ENCODE data around the gene ZBTB14. TPM values are rescaled to one million over a fixed set of nuclear protein-coding genes. Genes with fewer than 3 reads are reported as not detected.

The ZBTB14 gene
- total RNA-seq, 2 experiments from 2014 or later: 28.1 to 33.9 TPM

DNA sequence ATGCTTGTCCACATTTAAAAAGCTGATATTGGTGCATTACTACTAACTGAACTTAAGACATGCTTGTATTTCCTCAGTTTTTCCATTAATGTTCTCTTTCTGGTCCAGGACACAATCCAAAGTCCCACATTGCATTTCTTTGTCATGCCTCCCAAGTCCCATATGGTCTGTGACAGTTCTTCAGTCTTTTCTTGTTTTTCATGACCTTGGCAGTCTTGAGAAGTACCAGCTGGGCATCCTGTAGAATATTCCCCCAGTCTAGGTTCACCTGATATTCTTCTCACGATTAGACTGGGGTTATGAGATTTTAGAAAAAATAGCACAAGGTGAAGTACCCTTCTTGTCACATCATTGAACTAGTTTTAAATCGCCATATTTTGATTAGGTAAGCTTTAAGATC lies 10.3 kb upstream of the ZBTB14 start:
- no peaks in the 10 kb centered on the region for H3K9me3 ChIP-seq (ENCODE audit: low read length)
- CTCF ChIA-PET (ENCODE audit: unreplicated experiment): no interaction called here
- H3K4me3 ChIP-seq (ENCODE audit: low read depth, low read length, poor library complexity, severe bottlenecking): no peak overlapping the region
- no peak overlapping the region for H2AFZ ChIP-seq (ENCODE audit: low read length)
- no peak overlapping the region for H3K4me2 ChIP-seq (ENCODE audit: low read length)
- POLR2A ChIA-PET: interaction anchor here (0.9 to 2.9 kb wide), 5 partner anchors 9 to 68 kb away, joined by 3 to 9 read pairs (median 4); partner anchors contain the start of gene ZBTB14
- H3K79me2 ChIP-seq (ENCODE audit: insufficient read depth, low read depth, low read length): no peaks in the 10 kb centered on the region
- no peaks in the 10 kb centered on the region for H3K9me2 ChIP-seq (ENCODE audit: insufficient read depth, low read length)
- peaks cover 26% of the 10 kb centered on the region for H3K4me1 ChIP-seq (ENCODE audit: insufficient read depth, low read length, poor library complexity, severe bottlenecking)
- no peak for DNase-seq (ENCODE audit: low spot score)
- intact Hi-C loops (cut with micrococcal nuclease; ENCODE audit: unreplicated experiment): no loop called here
- no peaks in the 10 kb centered on the region for H4K20me1 ChIP-seq (ENCODE audit: insufficient read depth, low read length)
- H3K36me3 ChIP-seq (ENCODE audit: insufficient read depth, low read length): no peaks in the 10 kb centered on the region
- no peak overlapping the region for H3K27ac ChIP-seq (ENCODE audit: low read depth, low read length, poor library complexity, severe bottlenecking)
- TF ChIP-seq EZH2phosphoT487 (IDR thresholded peaks at IDR 0.05; ENCODE audit: borderline replicate concordance, low read depth, low read length) (no peak), CTCF (conservative IDR thresholded peaks at IDR 0.05; ENCODE audit: low read length) (no peak)
- no TSS peak for BruUV-seq (replicated peaks)

DNA sequence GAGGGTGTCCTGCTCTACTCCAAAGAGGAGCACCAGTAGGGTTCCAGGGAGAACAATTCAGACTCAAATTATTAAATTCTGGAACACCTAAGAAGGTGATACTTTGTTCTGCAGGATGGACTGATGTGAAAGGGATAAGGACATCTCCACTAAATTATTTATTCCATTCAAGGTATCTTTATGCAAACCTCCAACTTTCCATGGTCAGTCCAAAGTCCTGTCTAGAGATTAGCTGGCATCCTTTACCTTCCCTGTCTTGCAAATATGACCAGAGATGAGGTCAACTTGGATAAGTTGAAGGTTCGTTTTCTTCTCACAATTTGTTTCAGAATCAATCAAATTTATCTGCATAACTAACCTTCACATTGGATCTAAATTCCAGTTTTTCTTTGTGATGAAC lies 8.7 kb upstream of the ZBTB14 start:
- Histone ChIP-seq H3K9me2 (ENCODE audit: insufficient read depth, low read length) (no peaks in the 10 kb centered on the region), H3K9me3 (ENCODE audit: low read length) (no peaks in the 10 kb centered on the region), H3K27ac (ENCODE audit: low read depth, low read length, poor library complexity, severe bottlenecking) (no peak overlapping the region), H3K36me3 (ENCODE audit: insufficient read depth, low read length) (no peaks in the 10 kb centered on the region), H3K4me1 (ENCODE audit: insufficient read depth, low read length, poor library complexity, severe bottlenecking) (peaks cover 11% of the 10 kb centered on the region), H3K4me2 (ENCODE audit: low read length) (no peak overlapping the region), H3K4me3 (ENCODE audit: low read depth, low read length, poor library complexity, severe bottlenecking) (no peak overlapping the region), H4K20me1 (ENCODE audit: insufficient read depth, low read length) (no peaks in the 10 kb centered on the region), H3K79me2 (ENCODE audit: insufficient read depth, low read depth, low read length) (no peaks in the 10 kb centered on the region), H2AFZ (ENCODE audit: low read length) (peak overlapping the region; percentile 33; the same call in 1 of the 2 replicates)
- no TSS peak for BruUV-seq (replicated peaks)
- TF ChIP-seq EZH2phosphoT487 (IDR thresholded peaks at IDR 0.05; ENCODE audit: borderline replicate concordance, low read depth, low read length) (no peak), CTCF (conservative IDR thresholded peaks at IDR 0.05; ENCODE audit: low read length) (no peak)
- ChIA-PET CTCF (ENCODE audit: unreplicated experiment) (no interaction called here), POLR2A (interaction anchor here (0.6 to 2.9 kb wide), 5 partner anchors 8 to 67 kb away, joined by 3 to 9 read pairs (median 3); partner anchors contain the start of gene ZBTB14)
- DNase-seq (ENCODE audit: low spot score): no peak
- intact Hi-C loops (cut with micrococcal nuclease; ENCODE audit: unreplicated experiment): no loop called here

- Histone ChIP-seq H4K20me1 (ENCODE audit: insufficient read depth, low read length) (no peaks in the 10 kb centered on the region), H3K9me2 (ENCODE audit: insufficient read depth, low read length) (no peaks in the 10 kb centered on the region), H3K4me3 (ENCODE audit: low read depth, low read length, poor library complexity, severe bottlenecking) (no peak overlapping the region), H3K4me2 (ENCODE audit: low read length) (no peak overlapping the region), H3K36me3 (ENCODE audit: insufficient read depth, low read length) (no peaks in the 10 kb centered on the region), H3K27ac (ENCODE audit: low read depth, low read length, poor library complexity, severe bottlenecking) (no peak overlapping the region), H3K4me1 (ENCODE audit: insufficient read depth, low read length, poor library complexity, severe bottlenecking) (peaks cover 5% of the 10 kb centered on the region), H3K9me3 (ENCODE audit: low read length) (no peaks in the 10 kb centered on the region), H3K79me2 (ENCODE audit: insufficient read depth, low read depth, low read length) (no peaks in the 10 kb centered on the region), H2AFZ (ENCODE audit: low read length) (peak overlapping the region; percentile 33; the same call in 1 of the 2 replicates)
- ChIA-PET CTCF (ENCODE audit: unreplicated experiment) (no interaction called here), POLR2A (no interaction called here)
- TF ChIP-seq CTCF (conservative IDR thresholded peaks at IDR 0.05; ENCODE audit: low read length) (no peak), EZH2phosphoT487 (IDR thresholded peaks at IDR 0.05; ENCODE audit: borderline replicate concordance, low read depth, low read length) (no peak)
- intact Hi-C loops (cut with micrococcal nuclease; ENCODE audit: unreplicated experiment): no loop called here
- no peak for DNase-seq (ENCODE audit: low spot score)
- no TSS peak for BruUV-seq (replicated peaks)
Observed at GRCh38 chr18:5303636-5304035, 8.1 kb upstream of the ZBTB14 start.
